Ascending aorta (tissue), 2 donors: ENCODE data around the gene CMTM1. TPM values are rescaled to one million over a fixed set of nuclear protein-coding genes. Genes with fewer than 3 reads are reported as not detected.

Experiments used
- DNase-seq, 2 donors: peaks; one replicate each; pipeline ENCODE4 v3.0.0-alpha.2; 2019; ENCODE audit warnings: low spot score in 2 of 2
- H3K27ac ChIP-seq, 2 donors: fragments of 200-600 bp; sonication (generic); one replicate each; pipeline ENCODE4 v1.5.1; 2016 to 2017; ENCODE audit warnings: mild to moderate bottlenecking in 1 of 2
- H3K27me3 ChIP-seq: fragments of 200-600 bp; sonication (generic); one replicate; pipeline ENCODE4 v1.5.1; 2017
- H3K36me3 ChIP-seq, 2 donors: fragments of 200-600 bp; sonication (generic); one replicate each; pipeline ENCODE4 v1.5.1; 2016
- H3K4me1 ChIP-seq, 2 donors: fragments of 200-600 bp; sonication (generic); one replicate each; pipeline ENCODE4 v1.5.1; 2016 to 2017; ENCODE audit warnings: mild to moderate bottlenecking in 1 of 2
- H3K4me3 ChIP-seq, 2 donors: fragments of 200-600 bp; sonication (generic); one replicate each; pipeline ENCODE4 v1.5.1; 2016 to 2017; ENCODE audit warnings: mild to moderate bottlenecking in 1 of 2
- H3K9me3 ChIP-seq, 2 donors: fragments of 200-600 bp; sonication (generic); one replicate each; pipeline ENCODE4 v1.5.1; 2016
- intact Hi-C: fragments of 100-400 bp; cut with DNase I; formaldehyde crosslinking; loops from one replicate; pipeline ENCODE4 v1.15.1; 2023
- total RNA-seq: library from RNA; depleted of rRNA; stranded (reverse); fragments of >200 nt; gene quantifications from one replicate; pipeline ENCODE4 v1.1.0, GENCODE V29; 2016
- TF ChIP-seq, protein P1 (sequence below), 3 experiments: fragments of 200-600 bp in 2 of 3; fragments of 450-650 bp in 1 of 3; sonication (generic) in 2 of 3; IDR thresholded peaks; one replicate each; pipeline ENCODE4 v1.5.1; 2016 to 2019; ENCODE audit warnings: antibody characterized with exemption in 3 of 3, mild to moderate bottlenecking in 1 of 3, moderate library complexity in 1 of 3

The CMTM1 gene
- total RNA-seq, 1 donor from 2014 or later: not detected

DNA sequence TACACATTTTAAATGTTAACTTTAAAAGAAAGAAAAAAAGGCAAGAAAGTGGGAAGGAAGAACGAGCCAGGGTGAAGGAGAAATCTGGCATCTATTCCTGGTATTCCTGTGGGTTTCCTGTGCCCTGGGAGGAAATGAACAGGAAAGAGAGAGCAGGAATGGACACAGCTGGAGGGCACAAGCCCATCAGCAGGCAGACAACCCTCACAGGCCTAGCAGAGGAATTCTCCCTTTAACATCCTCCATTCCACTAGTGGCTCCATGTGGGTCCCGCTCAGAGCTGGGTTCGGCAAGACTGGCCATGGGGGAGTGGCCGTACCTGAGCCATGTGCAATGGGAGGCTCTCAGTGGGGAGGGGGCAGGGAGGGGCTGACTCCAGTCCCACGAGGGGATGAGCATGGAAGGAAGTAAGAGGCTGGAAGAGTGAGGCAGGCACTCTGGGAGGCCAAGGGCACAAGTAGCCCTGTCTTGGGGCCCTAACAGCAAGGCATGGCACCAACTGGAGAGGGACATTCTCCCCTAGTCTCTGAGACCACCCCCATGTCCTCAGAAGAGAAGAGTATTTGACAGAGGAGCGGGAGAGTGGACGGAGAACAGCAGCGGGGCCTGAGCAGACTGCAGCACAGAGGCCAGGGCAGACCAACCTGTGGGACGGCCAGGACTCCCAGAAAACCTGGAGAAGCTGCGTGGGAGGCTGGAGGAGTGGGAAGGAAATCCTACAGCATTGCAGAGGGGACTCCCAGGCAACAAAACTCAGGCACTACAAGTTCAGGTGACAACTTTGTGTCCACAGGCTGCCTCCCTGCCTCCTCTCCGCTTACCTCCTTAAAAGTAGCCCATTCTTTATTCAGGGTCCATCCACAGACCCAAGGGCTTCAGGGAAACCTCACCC lies 46.5 kb upstream of the CMTM1 start:
- peaks cover 19 to 43% of the 10 kb centered on the region in 2 donors for H3K4me1 ChIP-seq
- H3K27me3 ChIP-seq: no peaks in the 10 kb centered on the region
- intact Hi-C loops: no loop called here
- H3K36me3 ChIP-seq: peaks cover 0 to 4% of the 10 kb centered on the region in 2 donors
- H3K4me3 ChIP-seq: no peak overlapping the region
- DNase-seq: no peak
- no peaks in the 10 kb centered on the region for H3K9me3 ChIP-seq
- TF ChIP-seq, protein P1, sequence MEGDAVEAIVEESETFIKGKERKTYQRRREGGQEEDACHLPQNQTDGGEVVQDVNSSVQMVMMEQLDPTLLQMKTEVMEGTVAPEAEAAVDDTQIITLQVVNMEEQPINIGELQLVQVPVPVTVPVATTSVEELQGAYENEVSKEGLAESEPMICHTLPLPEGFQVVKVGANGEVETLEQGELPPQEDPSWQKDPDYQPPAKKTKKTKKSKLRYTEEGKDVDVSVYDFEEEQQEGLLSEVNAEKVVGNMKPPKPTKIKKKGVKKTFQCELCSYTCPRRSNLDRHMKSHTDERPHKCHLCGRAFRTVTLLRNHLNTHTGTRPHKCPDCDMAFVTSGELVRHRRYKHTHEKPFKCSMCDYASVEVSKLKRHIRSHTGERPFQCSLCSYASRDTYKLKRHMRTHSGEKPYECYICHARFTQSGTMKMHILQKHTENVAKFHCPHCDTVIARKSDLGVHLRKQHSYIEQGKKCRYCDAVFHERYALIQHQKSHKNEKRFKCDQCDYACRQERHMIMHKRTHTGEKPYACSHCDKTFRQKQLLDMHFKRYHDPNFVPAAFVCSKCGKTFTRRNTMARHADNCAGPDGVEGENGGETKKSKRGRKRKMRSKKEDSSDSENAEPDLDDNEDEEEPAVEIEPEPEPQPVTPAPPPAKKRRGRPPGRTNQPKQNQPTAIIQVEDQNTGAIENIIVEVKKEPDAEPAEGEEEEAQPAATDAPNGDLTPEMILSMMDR (IDR thresholded peaks at IDR 0.05): no peak
- H3K27ac ChIP-seq: peak overlapping the region; percentile 98 to 99

DNA sequence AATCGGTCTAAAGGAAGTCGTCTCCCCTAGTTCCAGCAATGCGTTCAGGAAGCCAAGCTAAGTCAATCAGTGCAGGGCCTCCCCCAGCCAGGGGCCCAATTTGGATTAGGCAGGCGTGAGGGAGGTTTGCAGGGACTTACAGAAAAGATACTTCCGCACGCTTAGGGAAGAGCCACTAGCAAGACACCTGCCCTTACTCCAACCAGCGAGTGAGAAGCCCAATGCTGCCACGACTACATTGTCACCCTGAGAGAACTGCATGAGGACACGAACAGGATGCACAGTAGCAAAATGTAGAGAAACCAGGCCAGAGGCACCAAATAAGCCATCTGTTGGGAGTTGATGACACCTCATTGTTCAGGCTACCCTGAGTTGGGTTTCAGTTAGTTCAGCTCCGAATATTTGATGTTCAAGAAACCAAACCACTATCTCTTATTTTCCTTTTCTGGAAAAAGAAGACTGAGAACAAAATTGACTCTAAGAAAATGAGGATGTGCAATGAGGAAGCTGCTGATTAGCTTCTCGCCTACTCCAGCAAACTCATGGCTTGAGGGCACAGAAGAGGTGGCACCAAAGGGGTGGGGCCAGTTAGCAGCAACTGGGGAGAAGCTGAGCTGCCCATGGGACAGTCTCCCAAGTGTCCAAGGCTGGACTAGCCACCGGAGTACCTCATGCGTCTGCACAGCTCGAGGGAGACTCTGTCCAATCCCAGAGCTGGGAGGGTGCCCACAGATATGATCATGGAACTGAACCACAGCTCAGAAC lies 45.7 kb upstream of the CMTM1 start:
- no peaks in the 10 kb centered on the region for H3K9me3 ChIP-seq
- peak overlapping the region; percentile 98 to 99 for H3K27ac ChIP-seq
- no peak overlapping the region for H3K4me3 ChIP-seq
- peaks cover 8% of the 10 kb centered on the region in 2 donors for H3K36me3 ChIP-seq
- no peak for DNase-seq
- H3K27me3 ChIP-seq: no peaks in the 10 kb centered on the region
- H3K4me1 ChIP-seq: peaks cover 17 to 38% of the 10 kb centered on the region in 2 donors
- TF ChIP-seq, protein P1 (IDR thresholded peaks at IDR 0.05): no peak
- intact Hi-C loops: no loop called here

DNA sequence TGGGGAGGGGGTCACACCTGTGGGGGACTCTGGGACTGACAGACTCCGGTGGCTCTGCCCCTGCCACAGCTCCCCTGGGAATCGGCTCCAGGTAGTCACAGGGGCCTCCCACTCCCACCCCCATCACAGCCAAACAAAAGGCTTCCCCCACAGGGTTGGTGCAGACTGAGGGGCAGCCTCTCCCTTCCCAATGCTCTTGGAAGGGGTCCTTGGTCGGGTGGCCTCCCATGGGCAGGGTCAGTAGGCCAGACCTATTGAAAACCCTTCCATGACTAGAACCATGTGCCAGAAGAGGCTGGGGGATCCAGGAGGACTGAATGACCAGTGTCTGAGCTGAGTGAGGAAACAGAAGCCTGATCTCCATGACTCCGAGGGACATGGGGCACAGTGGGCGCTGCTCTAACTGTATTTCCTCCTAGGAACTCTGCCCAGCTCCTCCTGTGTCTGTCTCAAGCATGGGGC lies 45.0 kb upstream of the CMTM1 start:
- H3K9me3 ChIP-seq: no peaks in the 10 kb centered on the region
- no peak for DNase-seq
- TF ChIP-seq, protein P1 (IDR thresholded peaks at IDR 0.05): no peak
- peaks cover 14 to 31% of the 10 kb centered on the region in 2 donors for H3K4me1 ChIP-seq
- no peak overlapping the region for H3K4me3 ChIP-seq
- intact Hi-C loops: no loop called here
- peaks cover 15% of the 10 kb centered on the region in 2 donors for H3K36me3 ChIP-seq
- no peaks in the 10 kb centered on the region for H3K27me3 ChIP-seq
- H3K27ac ChIP-seq: peak overlapping the region; percentile 98 to 99

DNA sequence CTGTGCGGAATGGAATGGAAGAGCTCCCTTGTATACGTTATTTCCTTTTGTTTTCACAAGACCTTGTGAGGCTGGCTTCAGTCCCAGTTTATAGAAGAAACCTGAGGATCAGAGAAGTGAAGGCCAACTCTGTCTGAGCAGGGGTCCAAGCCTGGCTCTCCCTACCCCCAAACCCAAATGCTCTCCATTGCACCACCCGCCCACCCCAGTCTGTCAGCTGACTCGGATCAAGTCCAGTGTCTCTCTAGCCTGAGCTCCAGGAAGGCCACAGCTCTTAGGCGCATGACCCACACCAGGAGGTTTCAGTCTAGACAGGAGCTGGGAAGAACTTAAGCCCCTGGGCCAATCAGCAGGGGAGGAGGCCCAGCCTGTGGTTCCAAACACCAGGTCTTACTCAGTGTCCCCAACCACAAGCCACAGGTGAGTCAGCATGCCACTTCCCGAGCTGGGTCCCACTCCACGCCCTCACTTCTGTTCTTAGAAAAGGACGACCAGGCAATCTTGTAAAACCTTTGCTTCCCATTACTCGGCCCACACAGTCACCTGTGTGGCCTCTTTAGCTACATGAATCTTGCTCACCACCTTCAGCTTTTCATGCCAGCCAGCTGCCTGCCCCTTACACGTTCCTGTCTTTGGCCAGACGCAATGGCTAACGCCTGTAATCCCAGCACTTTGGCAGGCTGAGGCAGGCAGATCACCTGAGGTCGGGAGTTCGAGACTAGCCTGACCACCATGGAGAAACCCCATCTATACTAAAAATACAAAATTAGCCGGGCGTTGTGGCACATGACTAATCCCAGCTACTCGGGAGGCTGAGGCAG lies 44.1 kb upstream of the CMTM1 start:
- Histone ChIP-seq H3K4me1 (peaks cover 9 to 26% of the 10 kb centered on the region in 2 donors), H3K27ac (peak overlapping the region; percentile 98 to 99), H3K36me3 (peaks cover 19 to 24% of the 10 kb centered on the region in 2 donors), H3K27me3 (no peaks in the 10 kb centered on the region), H3K9me3 (no peaks in the 10 kb centered on the region), H3K4me3 (no peak overlapping the region)
- intact Hi-C loops: no loop called here
- DNase-seq: no peak
- TF ChIP-seq, protein P1 (IDR thresholded peaks at IDR 0.05): no peak
